GM10266 (cell line): ENCODE measurements around the gene DCLK2.

Experiments
- DNase-seq: peaks from one replicate; pipeline ENCODE4 v3.0.0; 2012; ENCODE audit errors: extremely low spot score
- TF ChIP-seq, protein P1 (sequence below): IDR thresholded peaks from 2 replicates; pipeline ENCODE4 v1.5.1; 2012; ENCODE audit warnings: mild to moderate bottlenecking, low read depth; ENCODE audit not compliant: control insufficient read depth, insufficient read depth; ENCODE audit errors: missing control alignments

The DCLK2 gene

DNA sequence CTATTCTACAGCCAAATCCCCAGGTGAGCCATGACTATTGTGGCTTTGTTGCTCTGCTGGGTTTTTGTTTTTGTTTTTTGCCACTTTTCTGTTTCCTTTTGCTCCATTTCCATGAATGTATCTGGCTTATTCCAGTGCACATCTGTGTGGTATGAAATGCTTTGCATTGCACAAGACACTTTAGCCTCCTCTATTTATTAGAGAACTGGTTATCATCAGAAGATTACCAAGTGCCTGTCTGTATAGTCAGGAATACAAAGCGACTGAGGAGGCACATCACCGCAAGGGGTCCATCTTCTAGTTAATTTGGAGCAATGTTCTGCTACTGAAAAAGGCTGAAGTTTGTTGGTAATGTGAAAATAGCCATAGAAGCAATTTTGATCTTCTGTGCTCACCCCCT lies 120.8 kb downstream of the DCLK2 start:
- TF ChIP-seq, protein P1, sequence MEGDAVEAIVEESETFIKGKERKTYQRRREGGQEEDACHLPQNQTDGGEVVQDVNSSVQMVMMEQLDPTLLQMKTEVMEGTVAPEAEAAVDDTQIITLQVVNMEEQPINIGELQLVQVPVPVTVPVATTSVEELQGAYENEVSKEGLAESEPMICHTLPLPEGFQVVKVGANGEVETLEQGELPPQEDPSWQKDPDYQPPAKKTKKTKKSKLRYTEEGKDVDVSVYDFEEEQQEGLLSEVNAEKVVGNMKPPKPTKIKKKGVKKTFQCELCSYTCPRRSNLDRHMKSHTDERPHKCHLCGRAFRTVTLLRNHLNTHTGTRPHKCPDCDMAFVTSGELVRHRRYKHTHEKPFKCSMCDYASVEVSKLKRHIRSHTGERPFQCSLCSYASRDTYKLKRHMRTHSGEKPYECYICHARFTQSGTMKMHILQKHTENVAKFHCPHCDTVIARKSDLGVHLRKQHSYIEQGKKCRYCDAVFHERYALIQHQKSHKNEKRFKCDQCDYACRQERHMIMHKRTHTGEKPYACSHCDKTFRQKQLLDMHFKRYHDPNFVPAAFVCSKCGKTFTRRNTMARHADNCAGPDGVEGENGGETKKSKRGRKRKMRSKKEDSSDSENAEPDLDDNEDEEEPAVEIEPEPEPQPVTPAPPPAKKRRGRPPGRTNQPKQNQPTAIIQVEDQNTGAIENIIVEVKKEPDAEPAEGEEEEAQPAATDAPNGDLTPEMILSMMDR, result no peak
- DNase-seq, result no peak

GRCh38 chr4:150205016-150205415 lies 126.8 kb downstream of the DCLK2 start:
- TF ChIP-seq, protein P1, result no peak
- no peak for DNase-seq

- DNase-seq, result no peak
- TF ChIP-seq, protein P1, result no peak
Observed at GRCh38 chr4:150206265-150206664, 128.0 kb downstream of the DCLK2 start.

GRCh38 chr4:150206954-150207353 lies 128.7 kb downstream of the DCLK2 start:
- TF ChIP-seq, protein P1, result no peak
- no peak for DNase-seq

DNA sequence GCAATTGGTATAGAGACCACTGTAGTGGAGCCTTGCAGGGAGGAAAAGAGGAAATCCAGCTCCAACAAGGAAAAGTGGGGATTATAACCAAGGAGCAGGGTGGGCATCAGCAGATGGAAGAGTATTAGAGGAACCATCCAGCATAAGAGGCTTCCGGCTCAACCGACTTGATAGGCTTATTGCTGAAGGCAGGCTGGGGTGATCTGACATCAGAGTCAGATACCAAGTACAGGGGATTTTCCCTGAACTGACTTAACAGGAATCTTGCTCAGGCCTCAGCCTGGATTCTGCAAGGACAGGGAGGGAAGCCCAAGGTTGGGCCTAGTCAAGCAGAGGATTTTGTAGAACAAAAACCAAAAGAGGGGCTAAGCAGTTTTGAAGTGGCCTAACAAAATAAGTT lies 129.6 kb downstream of the DCLK2 start:
- TF ChIP-seq, protein P1, result no peak
- DNase-seq, result no peak

- TF ChIP-seq, protein P1, result peak; percentile 50
- DNase-seq, result peak; percentile 58
Observed at GRCh38 chr4:150209140-150209829, 131.0 kb downstream of the DCLK2 start.

DNA sequence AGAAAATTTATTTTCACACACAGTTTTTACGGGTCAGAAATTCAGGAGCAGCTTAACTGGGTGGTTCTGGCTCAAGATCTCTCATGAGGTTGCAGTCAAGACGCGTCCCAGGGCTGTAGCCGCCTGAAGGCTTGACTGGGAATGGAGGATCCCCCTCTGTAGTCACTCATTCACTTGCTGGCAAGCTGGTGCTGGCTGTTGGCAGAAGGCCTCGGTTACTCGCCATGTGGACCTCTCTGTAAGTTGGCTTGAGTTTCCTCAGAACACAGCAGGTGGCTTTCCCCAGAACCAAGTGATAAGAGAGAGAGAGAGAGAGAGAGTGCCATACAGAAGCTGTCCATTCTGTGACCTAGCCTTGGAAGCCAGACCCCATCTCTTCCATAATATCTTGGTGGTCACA lies 132.8 kb downstream of the DCLK2 start:
- TF ChIP-seq, protein P1, result no peak
- DNase-seq, result no peak
